Dermis blood vessel endothelial cell (primary cell): Measurements from ENCODE around the gene KLHL17. TPM values are rescaled to one million over a fixed set of nuclear protein-coding genes. Genes with fewer than 3 reads are reported as not detected.
A peak's percentile ranks its signal among the peaks of the same experiment; 100 is the strongest.

Experiments used
- DNase-seq: peaks from one replicate; pipeline ENCODE4 v3.0.0; 2010
- total RNA-seq: library from RNA; depleted of rRNA; stranded (reverse); fragments of >200 nt; gene quantifications from 2 replicates; pipeline ENCODE4 v1.2.3, GENCODE V29; 2014

The KLHL17 gene
- total RNA-seq, 1 donor from 2014 or later: 8.0 TPM

- DNase-seq: no peak
These were observed 7.8 kb upstream of the KLHL17 start for GRCh38 chr1:952603-953002.

- no peak for DNase-seq
These were observed 6.7 kb upstream of the KLHL17 start for GRCh38 chr1:953524-954320.

GRCh38 chr1:954927-955326 lies 5.5 kb upstream of the KLHL17 start:
- no peak for DNase-seq

- no peak for DNase-seq
These were observed 4.9 kb upstream of the KLHL17 start for GRCh38 chr1:955474-955873.

- no peak for DNase-seq
These were observed 3.7 kb upstream of the KLHL17 start for GRCh38 chr1:956636-957035.

- peak; percentile 93 for DNase-seq
These were observed 1.3 kb upstream of the KLHL17 start, which contains the start of gene NOC2L for GRCh38 chr1:958823-959730. TSS of gene NOC2L (minus strand) at chr1:959256. CDS start at chr1:959240, 16 bp downstream.

GRCh38 chr1:959731-960362 lies 537 bp upstream of the KLHL17 start:
- no peak for DNase-seq

GRCh38 chr1:961132-961669 lies 817 bp downstream of the KLHL17 start:
- peak; percentile 30 for DNase-seq

- no peak for DNase-seq
These were observed 2.3 kb downstream of the KLHL17 start for GRCh38 chr1:962381-963300.

- no peak for DNase-seq
These were observed 2.9 kb downstream of the KLHL17 start for GRCh38 chr1:963301-963651.

GRCh38 chr1:963746-964525 lies 3.6 kb downstream of the KLHL17 start:
- no peak for DNase-seq

GRCh38 chr1:964691-965525 lies 4.5 kb downstream of the KLHL17 start:
- no peak for DNase-seq

- no peak for DNase-seq
These were observed 5.2 kb downstream of the KLHL17 start for GRCh38 chr1:965526-966134.

GRCh38 chr1:966135-966703 lies 5.8 kb downstream of the KLHL17 start, which contains the start of gene PLEKHN1:
TSS of gene PLEKHN1 (plus strand) at chr1:966482. CDS start at chr1:966532, 50 bp downstream.
- DNase-seq: peak; percentile 57

GRCh38 chr1:966704-967300 lies 6.4 kb downstream of the KLHL17 start:
- peak; percentile 59 for DNase-seq

- no peak for DNase-seq
These were observed 7.3 kb downstream of the KLHL17 start for GRCh38 chr1:967466-968343.

- DNase-seq: no peak
These were observed 9.0 kb downstream of the KLHL17 start for GRCh38 chr1:969260-969855.
